Vagina (tissue), 2 donors: ENCODE data around the gene ARMC3.

Experiments used
- POLR2A ChIP-seq, 2 donors: fragments of 450-650 bp; IDR thresholded peaks; one replicate each; pipeline ENCODE4 v1.6.1; 2017; ENCODE audit warnings: antibody characterized with exemption in 2 of 2, mild to moderate bottlenecking in 2 of 2, moderate library complexity in 2 of 2
- POLR2AphosphoS5 ChIP-seq, 2 donors: sonication (generic); formaldehyde crosslinking; IDR thresholded peaks; one replicate each; pipeline ENCODE4 v1.9.0; 2017; ENCODE audit warnings: antibody characterized with exemption in 2 of 2, mild to moderate bottlenecking in 2 of 2, low read depth in 1 of 2; ENCODE audit not compliant: insufficient read depth in 1 of 2
- TF ChIP-seq, protein P1 (sequence below), 3 experiments: fragments of 450-650 bp in 2 of 3; fragments of 200-600 bp in 1 of 3; sonication (generic) in 1 of 3; IDR thresholded peaks; one replicate each; pipeline ENCODE4 v1.5.1; 2017 to 2019; ENCODE audit warnings: antibody characterized with exemption in 3 of 3, mild to moderate bottlenecking in 2 of 3, moderate library complexity in 2 of 3

- TF ChIP-seq POLR2A (IDR thresholded peaks at IDR 0.05) (no peak), POLR2AphosphoS5 (IDR thresholded peaks at IDR 0.05; ENCODE audit: insufficient read depth in 1 of 2, low read depth in 1 of 2) (no peak)
- TF ChIP-seq, protein P1, sequence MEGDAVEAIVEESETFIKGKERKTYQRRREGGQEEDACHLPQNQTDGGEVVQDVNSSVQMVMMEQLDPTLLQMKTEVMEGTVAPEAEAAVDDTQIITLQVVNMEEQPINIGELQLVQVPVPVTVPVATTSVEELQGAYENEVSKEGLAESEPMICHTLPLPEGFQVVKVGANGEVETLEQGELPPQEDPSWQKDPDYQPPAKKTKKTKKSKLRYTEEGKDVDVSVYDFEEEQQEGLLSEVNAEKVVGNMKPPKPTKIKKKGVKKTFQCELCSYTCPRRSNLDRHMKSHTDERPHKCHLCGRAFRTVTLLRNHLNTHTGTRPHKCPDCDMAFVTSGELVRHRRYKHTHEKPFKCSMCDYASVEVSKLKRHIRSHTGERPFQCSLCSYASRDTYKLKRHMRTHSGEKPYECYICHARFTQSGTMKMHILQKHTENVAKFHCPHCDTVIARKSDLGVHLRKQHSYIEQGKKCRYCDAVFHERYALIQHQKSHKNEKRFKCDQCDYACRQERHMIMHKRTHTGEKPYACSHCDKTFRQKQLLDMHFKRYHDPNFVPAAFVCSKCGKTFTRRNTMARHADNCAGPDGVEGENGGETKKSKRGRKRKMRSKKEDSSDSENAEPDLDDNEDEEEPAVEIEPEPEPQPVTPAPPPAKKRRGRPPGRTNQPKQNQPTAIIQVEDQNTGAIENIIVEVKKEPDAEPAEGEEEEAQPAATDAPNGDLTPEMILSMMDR (IDR thresholded peaks at IDR 0.05) = no peak
These were observed 106.9 kb downstream of the ARMC3 start for GRCh38 chr10:23034790-23035189.
